HG02885 (cell line): Measurements from ENCODE around the gene CUX1.
"Not testable (repeated sequence)": the region's sequence is repeated elsewhere in the genome, so short reads cannot be mapped to it uniquely, and the experiment has no call there.

Source experiments
- ATAC-seq: cut with Tn5 transposase; IDR thresholded peaks from one replicate; pipeline ENCODE4 v1.9.1; 2021; ENCODE audit warnings: mild to moderate bottlenecking; ENCODE audit not compliant: unreplicated experiment, poor library complexity

CUX1 gene

DNA sequence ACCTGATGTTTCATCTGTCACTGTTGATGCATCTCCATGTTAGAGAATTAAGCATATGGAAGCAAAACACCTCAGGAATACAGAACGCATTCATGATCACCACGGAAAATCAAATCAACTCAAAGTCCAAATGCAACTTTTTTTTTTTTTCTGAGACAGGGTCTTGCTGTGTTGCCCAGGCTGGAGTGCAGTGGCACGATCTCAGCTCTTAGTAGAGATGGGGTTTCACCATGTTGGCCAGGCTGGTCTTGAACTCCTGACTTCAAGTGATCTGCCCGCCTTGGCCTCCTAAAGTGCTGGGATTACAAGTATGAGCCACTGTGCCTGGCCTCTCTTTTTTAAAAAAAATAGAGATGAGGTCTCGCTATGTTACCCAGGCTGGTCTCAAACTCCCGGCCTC, 50.3 kb downstream of the CUX1 start:
- ATAC-seq, result not testable (repeated sequence)

DNA sequence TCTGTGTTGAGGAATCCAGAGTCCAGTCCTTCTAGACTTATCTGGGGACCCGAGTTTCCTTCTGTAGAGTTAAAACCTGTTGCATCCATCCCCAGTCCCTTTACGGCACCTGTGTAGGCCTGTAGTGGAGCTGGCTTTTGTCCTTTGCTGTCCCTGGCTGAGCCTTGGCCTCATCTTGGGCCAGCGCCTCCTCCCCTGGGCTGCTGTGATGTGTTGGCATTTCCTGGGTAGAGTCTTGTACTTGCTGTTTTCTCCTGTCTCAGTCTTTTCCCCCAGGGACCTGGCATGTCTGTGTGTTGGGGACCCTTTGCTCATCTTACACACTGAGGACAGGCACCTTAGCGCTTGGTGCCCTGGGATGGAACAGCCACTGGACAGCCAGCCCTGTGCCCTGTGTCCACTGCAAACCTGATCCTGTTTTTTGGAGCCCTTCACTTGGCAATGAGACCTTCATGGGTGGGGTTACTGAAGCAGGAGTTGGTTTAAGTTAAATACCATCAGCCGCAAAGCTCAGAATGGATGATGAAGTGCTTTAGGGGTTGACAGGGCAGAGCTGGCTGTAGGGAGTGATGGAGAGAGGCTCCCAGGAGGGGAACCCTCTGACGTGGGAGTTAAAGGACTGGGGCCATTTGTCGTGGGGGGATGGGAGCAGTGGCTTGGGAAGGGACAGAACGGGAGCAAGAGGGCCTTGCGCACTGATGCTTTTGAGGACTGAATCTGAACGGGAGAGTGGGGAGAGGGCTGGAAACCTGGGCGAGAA, 50.9 kb downstream of the CUX1 start:
- no peak for ATAC-seq

DNA sequence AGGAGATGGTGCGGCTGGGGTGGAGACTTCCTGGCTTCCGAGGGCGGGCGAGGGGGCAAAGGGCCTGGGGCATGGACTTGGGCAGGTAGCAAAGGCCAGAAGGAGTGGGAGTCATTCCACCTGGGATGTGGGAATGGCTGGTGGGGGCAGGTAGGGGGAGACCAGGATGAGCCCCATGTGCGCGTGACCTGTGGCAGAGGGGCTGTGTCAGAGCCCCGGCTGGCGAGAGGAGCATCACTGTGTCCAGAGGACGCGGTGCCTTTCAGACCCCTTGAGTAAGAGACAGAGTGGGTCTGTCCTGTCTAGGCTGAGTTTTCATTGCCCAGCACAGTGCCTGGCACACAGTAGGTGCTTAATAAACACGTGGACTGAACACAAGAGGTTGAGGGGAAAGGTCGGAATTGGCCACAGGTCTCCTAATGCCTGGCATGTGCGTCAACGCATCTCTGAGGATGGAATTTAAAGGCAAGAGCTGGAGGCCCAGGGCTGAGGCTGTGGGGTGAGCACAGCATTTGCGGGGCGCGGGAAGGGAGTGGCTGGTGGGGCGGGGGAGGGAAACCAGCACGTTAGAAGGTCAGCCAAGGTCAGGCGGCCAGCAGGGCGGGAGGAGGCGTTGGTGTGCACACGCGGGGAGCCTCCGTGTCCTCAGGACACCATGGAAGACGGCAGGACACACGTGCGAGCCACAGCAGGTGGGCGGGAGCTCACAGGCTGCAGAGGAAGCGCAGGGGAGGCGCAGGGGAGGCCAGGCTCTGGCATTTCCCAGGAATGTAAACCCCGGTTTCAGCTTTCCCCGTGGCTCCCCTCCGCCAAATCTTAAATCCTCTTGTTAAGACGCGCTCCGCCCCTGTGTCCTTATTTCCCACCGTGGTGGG, 51.8 kb downstream of the CUX1 start:
- no peak for ATAC-seq

DNA sequence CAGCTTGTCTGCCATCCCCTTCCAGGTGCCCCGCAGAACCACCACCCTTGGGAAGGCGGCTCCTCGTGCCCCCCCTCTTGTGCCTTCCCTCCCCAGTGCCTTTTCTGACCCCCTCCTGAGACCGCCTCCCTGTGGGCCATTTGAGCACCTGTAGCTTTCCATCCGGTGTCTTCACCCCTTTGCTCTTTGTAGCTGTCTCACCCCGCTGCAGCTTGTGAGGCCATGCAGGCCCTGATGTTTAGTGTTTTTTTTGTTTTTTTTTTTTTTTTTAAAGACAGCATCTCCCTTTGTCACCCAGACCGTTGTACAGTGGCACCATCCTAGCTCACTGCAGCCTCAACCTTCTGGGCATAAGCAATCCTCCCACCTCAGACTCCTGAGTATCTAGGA, 52.5 kb downstream of the CUX1 start:
- no peak for ATAC-seq

DNA sequence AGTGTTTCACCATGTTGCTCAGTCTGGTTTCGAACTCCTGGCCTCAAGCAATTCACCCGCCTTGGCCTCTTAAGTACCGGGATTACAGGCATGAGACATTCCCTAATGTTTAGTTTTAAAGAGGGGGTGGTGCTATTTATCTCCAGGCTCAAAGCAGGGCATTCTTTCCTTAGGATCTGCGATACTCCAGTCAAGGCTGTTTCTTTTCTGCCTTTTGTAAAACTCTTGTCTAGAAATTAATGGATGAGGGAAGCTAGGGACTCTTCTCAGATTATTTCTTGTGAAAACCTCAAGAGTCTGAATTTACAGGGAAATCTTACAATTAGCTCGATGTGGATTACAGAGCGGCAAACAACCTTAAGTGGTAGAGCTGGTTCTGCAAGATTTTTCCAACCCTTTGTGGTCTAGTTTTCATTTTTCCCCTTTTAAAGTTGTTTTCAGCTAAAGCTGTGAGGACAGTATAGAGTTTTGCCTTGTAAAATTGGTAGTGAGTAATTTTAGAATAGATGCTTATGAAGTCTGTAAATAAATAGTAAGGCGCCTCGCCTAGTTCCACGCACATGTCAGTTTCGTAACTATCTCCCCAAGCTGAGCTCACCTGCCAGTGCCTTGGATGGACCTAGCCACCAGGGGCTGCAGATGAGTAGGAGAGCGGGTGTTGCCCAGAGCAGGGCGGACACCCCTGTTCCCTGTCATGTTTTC, 53.1 kb downstream of the CUX1 start:
- no peak for ATAC-seq

DNA sequence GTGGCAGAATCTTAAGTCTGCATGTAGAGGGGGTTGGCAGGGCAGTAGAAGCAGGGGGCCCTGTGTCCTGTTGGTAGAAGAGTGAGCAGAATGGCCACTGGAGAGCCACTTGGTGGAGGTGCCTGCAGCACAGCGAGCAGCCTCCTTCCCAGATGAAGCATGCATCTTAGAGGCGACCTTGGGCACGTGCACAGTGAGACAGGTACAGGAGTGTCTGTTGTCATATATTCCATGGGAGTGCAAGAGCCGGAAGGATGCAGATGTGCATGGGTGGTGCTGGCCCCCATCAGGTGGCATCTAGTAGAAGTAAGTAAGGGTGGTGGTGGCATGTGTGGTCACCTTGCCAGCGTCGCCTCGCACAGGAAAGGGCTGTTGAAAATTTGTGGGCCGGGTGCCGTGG, 53.9 kb downstream of the CUX1 start:
- no peak for ATAC-seq

DNA sequence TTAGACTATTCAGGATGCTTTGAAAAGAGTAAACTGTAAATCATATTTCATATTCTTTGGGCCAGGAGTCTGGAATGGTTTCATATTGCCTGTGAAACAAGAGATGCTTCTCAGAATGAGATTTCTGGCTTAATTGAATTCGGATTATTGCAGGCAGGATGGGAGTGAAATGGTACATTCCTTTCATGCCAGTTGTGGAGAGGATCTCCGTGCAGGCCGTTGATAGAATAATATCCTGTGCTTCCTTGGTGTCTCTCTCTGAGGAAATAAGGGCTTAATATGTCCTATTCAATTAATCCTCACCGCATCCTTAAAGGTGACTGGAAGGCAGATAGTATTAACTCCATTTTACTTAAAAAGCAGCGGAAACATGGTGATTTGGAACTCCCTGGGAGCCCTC, 56.6 kb downstream of the CUX1 start:
- no peak for ATAC-seq

DNA sequence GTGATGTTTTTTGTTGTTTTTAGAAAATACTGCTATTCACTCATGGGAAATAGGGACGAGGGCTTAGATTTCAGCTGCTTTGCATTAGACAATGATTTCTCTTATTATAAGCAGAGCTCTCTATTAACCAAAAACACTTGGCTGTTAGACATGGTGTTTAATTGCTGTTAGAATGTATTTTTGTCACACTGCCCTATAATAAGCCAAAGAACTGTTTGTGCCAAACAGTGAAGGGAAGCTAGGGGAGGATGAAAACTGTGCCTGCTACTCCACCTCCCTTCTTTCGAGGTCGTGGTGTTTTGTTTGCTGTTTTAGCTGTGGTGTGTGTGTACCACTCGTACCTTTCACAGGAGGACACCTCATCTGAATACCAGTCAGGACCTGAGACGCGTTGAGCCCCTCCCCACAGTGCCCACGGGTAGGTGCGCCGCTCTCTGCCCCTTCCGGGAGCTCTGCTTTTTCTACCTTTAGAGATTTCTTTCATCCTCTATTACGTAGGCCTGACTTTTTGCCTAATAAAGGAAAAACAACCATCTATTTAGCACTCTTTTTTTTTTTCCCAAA, 57.9 kb downstream of the CUX1 start:
- no peak for ATAC-seq

DNA sequence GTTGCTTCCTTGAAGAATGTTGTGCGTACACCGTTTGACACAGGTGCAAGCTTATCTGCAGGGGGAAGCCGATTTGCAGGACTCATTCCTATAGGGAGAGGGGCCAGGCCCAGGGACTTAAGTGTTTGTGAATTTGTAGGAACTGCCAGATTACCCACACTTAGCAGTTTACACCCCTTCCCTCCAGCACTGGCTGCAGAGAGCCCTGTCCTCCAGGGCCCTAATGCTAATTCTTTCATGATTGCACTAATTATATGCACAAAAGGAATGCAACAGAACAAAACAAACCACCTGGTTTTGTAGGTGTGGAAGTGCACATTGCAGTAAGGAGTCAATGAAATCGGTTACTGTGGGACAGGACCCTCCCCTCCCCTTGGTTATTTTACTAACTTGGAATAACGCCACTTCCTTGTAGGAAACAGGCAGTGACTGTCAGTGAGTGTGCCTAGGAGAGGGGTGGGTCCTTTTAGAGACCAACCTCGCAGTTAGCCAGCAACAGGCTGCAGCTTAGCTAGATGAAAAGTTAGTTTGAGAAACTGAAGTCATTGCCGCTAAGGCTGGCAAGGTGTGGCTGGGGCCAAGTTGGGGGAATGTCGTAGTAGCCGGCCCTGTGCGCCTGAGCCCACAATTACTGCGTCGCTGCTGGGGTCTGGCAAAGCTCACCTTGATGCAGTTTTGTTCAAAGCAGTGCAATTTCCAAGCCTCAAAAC, 60.6 kb downstream of the CUX1 start:
- ATAC-seq, result no peak

DNA sequence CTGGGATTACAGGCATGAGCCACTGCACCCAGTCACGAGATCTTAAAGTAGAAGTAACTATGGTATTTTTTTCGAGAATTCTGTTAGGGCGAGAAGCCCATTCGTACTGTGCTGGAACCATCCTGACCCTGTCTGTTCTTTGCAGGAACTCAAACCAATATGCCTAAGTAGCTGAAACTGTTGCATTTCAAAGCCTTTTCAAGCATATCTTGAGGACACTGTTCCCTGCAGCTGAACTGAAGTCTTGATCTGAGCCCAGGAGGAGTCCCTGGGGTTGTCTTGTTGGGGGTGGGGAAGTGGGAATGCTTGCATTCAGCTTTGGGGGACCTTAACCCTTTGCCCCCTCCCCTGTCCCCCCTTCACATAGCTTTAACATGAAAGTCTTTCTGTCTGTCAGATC, 61.5 kb downstream of the CUX1 start:
- ATAC-seq, result no peak

DNA sequence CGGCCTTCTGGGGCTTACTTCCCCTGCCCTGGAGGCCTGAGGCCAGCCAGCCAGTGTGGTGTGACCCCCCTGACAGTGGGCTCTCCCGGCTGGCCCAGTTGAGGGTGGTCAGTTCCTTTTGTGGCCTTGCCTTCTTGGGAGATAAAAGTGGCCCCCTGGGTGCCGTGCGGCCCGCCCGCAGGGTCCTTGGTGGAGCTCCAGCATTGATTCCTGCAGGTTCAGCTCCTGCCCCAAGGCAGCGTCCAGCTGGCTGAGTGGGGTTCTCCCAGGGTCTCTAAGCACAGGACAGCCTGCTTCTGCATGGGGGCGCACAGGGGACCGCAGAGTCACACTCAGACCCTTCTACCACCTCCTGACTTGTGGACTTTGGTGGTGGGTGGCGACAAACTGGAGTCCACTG, 62.1 kb downstream of the CUX1 start:
- no peak for ATAC-seq

DNA sequence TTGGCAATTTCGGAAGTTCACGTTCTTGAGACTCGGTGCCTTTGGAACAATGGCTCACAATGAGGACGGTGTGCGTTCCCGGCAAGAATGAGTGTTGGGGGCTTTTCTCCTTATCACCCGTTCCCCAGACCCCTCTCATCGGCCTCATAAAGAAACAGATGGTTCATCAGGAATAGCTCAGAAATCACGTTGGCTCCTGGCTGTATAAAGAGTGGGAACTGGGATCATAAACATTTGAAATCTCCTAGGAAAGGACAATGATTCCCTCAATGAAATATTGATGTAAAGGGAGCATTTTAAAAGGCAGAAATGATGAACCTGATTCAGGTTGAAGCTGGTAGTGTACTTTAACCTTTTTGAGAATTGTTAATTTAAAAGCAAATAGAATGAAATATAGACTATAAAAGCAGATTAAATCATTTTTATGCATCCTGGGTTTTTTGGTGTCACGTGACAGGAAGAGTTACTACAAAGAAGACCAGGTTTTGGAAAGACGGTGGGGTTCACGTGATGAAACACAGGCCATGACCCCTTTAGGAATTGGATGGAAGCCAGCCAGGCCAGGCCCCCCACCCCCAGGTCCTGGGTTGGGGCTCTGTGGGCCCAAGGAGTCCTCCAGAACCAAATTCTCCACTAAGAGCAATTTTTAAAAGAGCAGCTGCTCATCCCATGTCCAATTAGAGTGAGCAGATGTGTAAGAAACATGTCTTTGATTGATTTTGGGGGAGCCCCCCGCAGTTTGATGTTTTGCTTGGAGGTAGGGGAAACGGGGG, 63.0 kb downstream of the CUX1 start:
- ATAC-seq, result no peak

DNA sequence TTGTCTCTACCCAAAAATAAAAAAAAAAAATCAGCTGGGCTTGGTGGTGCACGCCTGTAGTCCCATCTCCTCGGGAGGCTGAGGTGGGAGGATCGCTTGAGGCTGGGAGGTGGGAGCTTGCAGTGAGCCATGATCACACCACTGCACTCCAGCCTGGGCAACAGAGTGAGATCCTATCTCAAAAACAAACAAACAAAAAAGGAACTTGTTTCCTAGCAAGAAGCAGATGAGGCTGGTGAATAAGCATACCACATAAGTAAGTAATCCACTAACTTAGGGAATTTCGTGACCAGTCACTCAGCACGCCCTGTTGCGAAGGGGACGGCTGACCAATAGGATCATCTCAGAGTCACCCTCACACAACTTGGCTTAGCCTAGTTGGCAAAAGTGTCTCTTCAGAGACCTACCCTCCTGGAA, 64.6 kb downstream of the CUX1 start:
- no peak for ATAC-seq

DNA sequence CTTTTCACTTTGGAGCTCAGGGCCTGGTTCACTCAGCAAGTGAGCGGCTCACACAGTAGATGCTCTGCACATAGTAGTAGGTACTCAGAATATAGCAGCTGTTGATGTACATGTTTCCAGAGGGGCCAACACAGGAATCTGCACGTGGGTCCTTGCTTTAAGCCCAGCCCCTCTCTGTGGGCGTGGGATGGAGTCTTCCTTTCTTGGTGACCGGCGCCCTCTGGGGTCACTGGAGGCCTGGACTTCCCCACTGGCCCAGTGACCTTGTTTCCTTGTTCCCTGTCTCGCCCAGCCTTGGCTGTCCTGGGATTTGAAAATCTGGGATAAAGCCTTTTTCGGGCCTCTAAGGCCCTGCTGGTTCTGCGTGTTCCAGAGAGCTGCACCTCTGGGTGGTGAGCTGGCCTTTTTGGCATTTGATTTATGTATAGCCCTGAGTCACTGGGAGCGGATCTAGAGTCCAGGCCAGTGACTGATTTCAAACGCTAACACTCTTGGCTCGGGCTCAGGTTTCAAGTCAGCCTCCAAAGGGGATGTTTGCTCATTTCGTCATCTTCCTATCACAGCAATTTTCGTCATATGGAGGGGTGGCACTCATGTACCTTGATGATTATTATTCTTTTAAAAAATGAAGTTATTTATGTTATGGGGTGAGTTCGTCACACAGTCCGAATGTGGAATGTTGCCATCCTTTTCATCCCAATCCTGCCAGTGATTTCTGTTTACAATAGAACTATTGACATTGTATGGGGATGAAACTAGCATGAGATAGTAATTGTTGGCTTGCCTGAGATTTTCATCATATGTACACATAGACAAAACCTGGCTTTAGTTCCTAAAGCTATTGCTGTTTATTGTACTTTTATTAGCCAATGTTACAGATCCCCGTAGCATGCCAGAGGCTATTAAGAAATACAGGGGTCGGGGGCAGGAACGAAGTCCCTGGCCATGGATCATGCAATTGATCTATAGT, 65.5 kb downstream of the CUX1 start:
- no peak for ATAC-seq

DNA sequence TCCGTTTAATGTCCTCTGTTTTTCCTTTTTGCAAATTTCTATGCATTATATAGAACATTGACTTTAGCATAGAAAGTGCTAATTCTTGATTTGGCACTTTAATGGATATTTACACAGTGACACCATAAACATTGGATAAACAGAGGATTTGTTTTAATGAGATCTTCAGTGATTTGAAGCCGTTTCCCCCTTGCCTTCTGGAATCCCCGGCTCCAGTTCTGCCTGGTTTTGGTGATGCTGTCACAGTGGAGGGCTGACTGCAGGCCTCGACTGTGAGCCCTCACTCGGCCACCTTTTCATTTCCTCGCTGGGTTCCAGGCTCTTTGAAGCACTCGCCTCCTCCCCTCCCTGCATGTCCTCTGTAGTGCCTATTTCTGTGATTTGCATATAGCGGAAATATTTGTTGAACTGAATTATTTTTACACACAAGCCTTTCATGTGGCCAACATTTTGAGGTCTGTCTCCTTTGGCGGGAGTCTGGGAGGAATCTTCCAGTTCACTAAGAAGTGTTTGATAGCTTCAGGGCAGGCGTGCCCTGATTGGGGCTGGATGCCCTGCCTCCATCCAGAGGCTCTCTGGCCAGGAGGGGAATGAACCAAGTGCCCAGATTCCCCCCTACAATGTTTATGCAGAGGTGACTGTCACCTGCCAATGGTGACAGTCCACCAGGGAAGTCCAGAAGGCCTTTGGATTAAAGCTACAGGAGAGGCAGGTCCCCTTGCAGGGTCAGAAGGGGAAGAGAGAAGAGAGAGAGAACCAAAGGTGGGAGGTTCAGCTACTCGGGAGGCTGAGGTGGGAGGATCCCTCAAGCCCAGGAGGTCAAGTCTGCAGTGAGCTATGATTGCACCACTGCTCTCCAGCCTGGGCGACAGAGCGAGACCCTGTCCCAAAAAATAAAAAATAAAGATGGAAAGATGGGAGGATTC, 67.5 kb downstream of the CUX1 start:
- ATAC-seq, result peak; percentile 64

DNA sequence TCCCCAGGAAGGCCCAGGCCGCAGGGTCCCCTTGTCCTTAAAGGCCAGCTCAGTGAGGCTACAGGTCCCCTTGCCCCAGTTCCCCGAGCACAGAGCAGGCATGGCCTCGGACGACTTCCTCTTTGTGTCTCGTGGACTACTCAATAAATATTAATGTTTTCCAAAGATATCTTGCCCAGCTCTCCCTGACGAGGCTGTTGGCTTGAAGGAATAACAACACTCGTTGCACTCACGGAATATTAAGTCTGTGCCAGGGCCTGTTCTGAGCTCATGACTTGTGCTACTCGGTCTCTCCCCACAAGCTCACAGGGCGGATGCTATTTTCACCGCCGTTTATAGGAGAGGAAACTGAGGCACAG, 68.2 kb downstream of the CUX1 start:
- ATAC-seq, result no peak

DNA sequence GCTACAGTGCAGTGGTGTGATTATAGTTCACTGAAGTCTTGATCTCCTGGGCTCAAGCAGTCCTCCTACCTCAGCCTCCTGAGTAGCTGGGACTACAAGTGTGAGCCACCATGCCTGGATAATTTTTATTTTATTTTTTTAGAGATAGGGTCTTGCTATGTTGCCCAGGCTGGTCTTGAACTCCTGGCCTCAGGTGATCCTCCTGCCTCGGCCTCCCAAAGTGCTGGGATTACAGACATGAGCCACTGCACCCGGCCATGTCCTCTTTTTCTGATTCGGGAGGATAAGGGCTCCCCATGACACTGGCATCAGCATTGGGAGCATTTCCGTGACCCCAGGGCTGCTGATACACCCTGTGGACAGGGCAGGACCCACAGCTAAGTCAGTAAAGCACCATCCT, 69.9 kb downstream of the CUX1 start:
- not testable (repeated sequence) for ATAC-seq
